NCI-H524 (cell line): ENCODE results near the gene DOCK1.

ENCODE experiments used
- DNase-seq, 2 experiments: peaks; one replicate each; lab custom pipeline; 2025; lab: John Stamatoyannopoulos, UW

Gene DOCK1

GRCh38 chr10:127142136-127142535 lies 236.9 kb downstream of the DOCK1 start:
- no peak for DNase-seq

- DNase-seq: no peak
Observed at GRCh38 chr10:127142856-127143255, 237.6 kb downstream of the DOCK1 start.

- no peak for DNase-seq
Observed at GRCh38 chr10:127145173-127145572, 239.9 kb downstream of the DOCK1 start.

- no peak for DNase-seq
Observed at GRCh38 chr10:127146661-127147060, 241.4 kb downstream of the DOCK1 start.

GRCh38 chr10:127148066-127148932 lies 243.1 kb downstream of the DOCK1 start:
- no peak for DNase-seq

- DNase-seq: no peak
Observed at GRCh38 chr10:127148933-127149220, 243.6 kb downstream of the DOCK1 start.

GRCh38 chr10:127149501-127150081 lies 244.4 kb downstream of the DOCK1 start:
- DNase-seq: peak in 1 of 2 experiments; percentile 49

GRCh38 chr10:127150136-127150535 lies 244.9 kb downstream of the DOCK1 start:
- peak; percentile 15 to 77 for DNase-seq

- DNase-seq: no peak
Observed at GRCh38 chr10:127151541-127151940, 246.3 kb downstream of the DOCK1 start.

GRCh38 chr10:127151981-127152699 lies 246.9 kb downstream of the DOCK1 start:
- DNase-seq: peak in 1 of 2 experiments; percentile 0

- no peak for DNase-seq
Observed at GRCh38 chr10:127153181-127153580, 248.0 kb downstream of the DOCK1 start.

- DNase-seq: no peak
Observed at GRCh38 chr10:127154831-127155620, 249.8 kb downstream of the DOCK1 start.

- DNase-seq: no peak
Observed at GRCh38 chr10:127157089-127157488, 251.9 kb downstream of the DOCK1 start.

- peak; percentile 25 to 79 for DNase-seq
Observed at GRCh38 chr10:127157506-127158200, 252.4 kb downstream of the DOCK1 start.

GRCh38 chr10:127158662-127159061 lies 253.4 kb downstream of the DOCK1 start:
- no peak for DNase-seq

GRCh38 chr10:127159648-127160245 lies 254.5 kb downstream of the DOCK1 start:
- DNase-seq: no peak

GRCh38 chr10:127161482-127161881 lies 256.3 kb downstream of the DOCK1 start:
- DNase-seq: peak; percentile 26 to 74

- no peak for DNase-seq
Observed at GRCh38 chr10:127162841-127163240, 257.6 kb downstream of the DOCK1 start.

- no peak for DNase-seq
Observed at GRCh38 chr10:127168261-127168660, 263.0 kb downstream of the DOCK1 start.

- DNase-seq: no peak
Observed at GRCh38 chr10:127174866-127175265, 269.6 kb downstream of the DOCK1 start.
